Lung (tissue), 12 donors: ENCODE results near the gene ALPG. TPM values are rescaled to one million over a fixed set of nuclear protein-coding genes. Genes with fewer than 3 reads are reported as not detected.
A peak's percentile ranks its signal among the peaks of the same experiment; 100 is the strongest.
"Not testable (repeated sequence)": the region's sequence is repeated elsewhere in the genome, so short reads cannot be mapped to it uniquely, and the experiment has no call there.

Experiments
- ATAC-seq: fragments of 200-7000 bp; cut with Tn5 transposase; one replicate; pipeline ENCODE4 v1.9.1; 2020; ENCODE audit warnings: moderate number of reproducible peaks; ENCODE audit not compliant: insufficient read depth, low FRiP score
- DNase-seq, 3 donors: peaks; one replicate each; pipeline ENCODE4 v3.0.0-alpha.2; 2013 to 2017
- H3K27ac ChIP-seq, 2 donors: one replicate each; pipeline ENCODE4 v1.5.1; 2013; ENCODE audit warnings: mild to moderate bottlenecking in 2 of 2, moderate library complexity in 2 of 2, control low read depth in 1 of 2, inconsistent platforms in 1 of 2, low read depth in 1 of 2, low read length in 1 of 2
- H3K27me3 ChIP-seq, 3 donors: one replicate each; pipeline ENCODE4 v1.5.1; 2013; ENCODE audit warnings: low read length in 2 of 3; ENCODE audit not compliant: control insufficient read depth in 3 of 3, insufficient read depth in 3 of 3
- H3K36me3 ChIP-seq, 4 donors: one replicate each; pipeline ENCODE4 v1.5.1; 2013; ENCODE audit warnings: low read length in 4 of 4, mild to moderate bottlenecking in 1 of 4, moderate library complexity in 1 of 4; ENCODE audit not compliant: control insufficient read depth in 4 of 4, insufficient read depth in 4 of 4
- H3K4me1 ChIP-seq, 5 donors: one replicate each; pipeline ENCODE4 v1.5.1; 2013; ENCODE audit warnings: low read length in 5 of 5, mild to moderate bottlenecking in 2 of 5, moderate library complexity in 1 of 5; ENCODE audit not compliant: control insufficient read depth in 5 of 5, insufficient read depth in 5 of 5
- H3K4me3 ChIP-seq: one replicate; pipeline ENCODE4 v1.5.1; 2013; ENCODE audit warnings: mild to moderate bottlenecking, control low read depth, moderate library complexity
- H3K9ac ChIP-seq, 2 donors: one replicate each; pipeline ENCODE4 v1.5.1; 2013; ENCODE audit warnings: low read length in 2 of 2, control low read depth in 1 of 2; ENCODE audit not compliant: insufficient read depth in 1 of 2
- H3K9me3 ChIP-seq, 4 donors: one replicate each; pipeline ENCODE4 v1.5.1; 2013; ENCODE audit warnings: low read length in 3 of 4, mild to moderate bottlenecking in 1 of 4, moderate library complexity in 1 of 4; ENCODE audit not compliant: control insufficient read depth in 4 of 4, insufficient read depth in 3 of 4
- WGBS, 2 donors: extraction: QIAGEN DNeasy Blood & Tissue Kit; methylation state at CpG; one replicate each; pipeline ENCODE4 v1.1.7; 2013; 5-methylcytosine and 5-hydroxymethylcytosine counted together
- polyA plus RNA-seq, 2 donors: library from polyadenylated mRNA; stranded (reverse); fragments of 200-250 nt; gene quantifications; one replicate each; pipeline ENCODE4 v1.2.1, GENCODE V29; 2013
- total RNA-seq, 2 donors: library from RNA; depleted of rRNA in 1 of 2; stranded (reverse); fragments of >200 nt in 1 of 2; gene quantifications; one replicate each; pipeline ENCODE4 v1.2.1, GENCODE V29; 2014 to 2021
- TF ChIP-seq, protein P1 (sequence below): IDR thresholded peaks from 2 replicates; pipeline ENCODE4 v1.5.1; 2012; ENCODE audit warnings: mild to moderate bottlenecking; ENCODE audit errors: control extremely low read depth, extremely low read depth
- donor health status: control.
- donor health status: control.
- donor health status: Bipolar disorder and iron deficiency.
- donor health status: healthy.
- donor health status: DM: yes; HTN: yes; CAD: no.

ALPG gene
- total and polyA plus RNA-seq, 4 donors, result 0.14 to 1.2 (median 0.89) TPM

DNA sequence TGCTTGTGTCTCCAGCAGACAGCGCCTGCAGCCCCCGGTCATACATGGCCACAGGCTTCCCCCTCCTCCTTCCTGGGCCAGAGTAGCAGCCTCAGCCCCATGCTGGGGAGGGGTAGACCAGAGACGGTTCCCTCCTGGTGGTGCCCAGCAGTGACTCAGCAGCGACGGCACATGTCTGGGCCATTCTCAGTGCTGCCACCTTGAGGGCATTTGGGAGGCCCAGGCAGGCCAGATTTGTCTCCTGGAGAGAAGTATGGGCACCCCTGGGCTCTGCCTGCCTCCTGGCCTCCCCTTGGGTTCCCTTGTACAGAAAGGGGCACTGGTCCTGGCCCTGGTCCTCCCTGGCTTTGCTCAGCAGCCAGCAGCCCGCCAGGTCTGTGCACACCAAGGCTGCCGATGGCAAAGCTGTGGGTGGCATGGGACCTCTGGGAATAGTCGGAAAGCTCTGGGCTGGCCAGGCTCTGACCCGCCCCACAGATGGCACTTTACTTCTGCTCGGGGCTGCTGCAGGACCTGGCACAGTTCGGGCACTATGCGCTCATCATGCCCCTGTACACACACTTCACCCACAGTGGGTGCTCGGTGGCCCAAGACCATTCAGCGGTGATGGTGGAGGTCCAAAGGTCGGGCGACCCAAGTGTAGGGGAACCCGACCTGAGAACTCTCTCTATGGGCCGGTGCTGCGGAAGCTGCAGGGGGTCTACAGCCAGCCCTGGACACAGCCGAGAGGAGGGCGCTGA, 37.9 kb downstream of the ALPG start:
- ATAC-seq (no peak), DNase-seq (peak in 2 of 3 donors; percentile 18 to 32)
- H3K4me3 ChIP-seq, result no peak overlapping the region
- H3K9ac ChIP-seq, result no peak overlapping the region
- H3K9me3 ChIP-seq, result no peaks in the 10 kb centered on the region
- H3K4me1 ChIP-seq, result peaks cover 0 to 7% (median 0%) of the 10 kb centered on the region in 5 donors
- no peak overlapping the region for H3K27ac ChIP-seq
- no peaks in the 10 kb centered on the region for H3K27me3 ChIP-seq
- WGBS, 2 donors, result 76 to 78% methylated on average over 21 of the region's 21 CpGs
- TF ChIP-seq, protein P1, sequence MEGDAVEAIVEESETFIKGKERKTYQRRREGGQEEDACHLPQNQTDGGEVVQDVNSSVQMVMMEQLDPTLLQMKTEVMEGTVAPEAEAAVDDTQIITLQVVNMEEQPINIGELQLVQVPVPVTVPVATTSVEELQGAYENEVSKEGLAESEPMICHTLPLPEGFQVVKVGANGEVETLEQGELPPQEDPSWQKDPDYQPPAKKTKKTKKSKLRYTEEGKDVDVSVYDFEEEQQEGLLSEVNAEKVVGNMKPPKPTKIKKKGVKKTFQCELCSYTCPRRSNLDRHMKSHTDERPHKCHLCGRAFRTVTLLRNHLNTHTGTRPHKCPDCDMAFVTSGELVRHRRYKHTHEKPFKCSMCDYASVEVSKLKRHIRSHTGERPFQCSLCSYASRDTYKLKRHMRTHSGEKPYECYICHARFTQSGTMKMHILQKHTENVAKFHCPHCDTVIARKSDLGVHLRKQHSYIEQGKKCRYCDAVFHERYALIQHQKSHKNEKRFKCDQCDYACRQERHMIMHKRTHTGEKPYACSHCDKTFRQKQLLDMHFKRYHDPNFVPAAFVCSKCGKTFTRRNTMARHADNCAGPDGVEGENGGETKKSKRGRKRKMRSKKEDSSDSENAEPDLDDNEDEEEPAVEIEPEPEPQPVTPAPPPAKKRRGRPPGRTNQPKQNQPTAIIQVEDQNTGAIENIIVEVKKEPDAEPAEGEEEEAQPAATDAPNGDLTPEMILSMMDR, result no peak
- no peaks in the 10 kb centered on the region for H3K36me3 ChIP-seq

DNA sequence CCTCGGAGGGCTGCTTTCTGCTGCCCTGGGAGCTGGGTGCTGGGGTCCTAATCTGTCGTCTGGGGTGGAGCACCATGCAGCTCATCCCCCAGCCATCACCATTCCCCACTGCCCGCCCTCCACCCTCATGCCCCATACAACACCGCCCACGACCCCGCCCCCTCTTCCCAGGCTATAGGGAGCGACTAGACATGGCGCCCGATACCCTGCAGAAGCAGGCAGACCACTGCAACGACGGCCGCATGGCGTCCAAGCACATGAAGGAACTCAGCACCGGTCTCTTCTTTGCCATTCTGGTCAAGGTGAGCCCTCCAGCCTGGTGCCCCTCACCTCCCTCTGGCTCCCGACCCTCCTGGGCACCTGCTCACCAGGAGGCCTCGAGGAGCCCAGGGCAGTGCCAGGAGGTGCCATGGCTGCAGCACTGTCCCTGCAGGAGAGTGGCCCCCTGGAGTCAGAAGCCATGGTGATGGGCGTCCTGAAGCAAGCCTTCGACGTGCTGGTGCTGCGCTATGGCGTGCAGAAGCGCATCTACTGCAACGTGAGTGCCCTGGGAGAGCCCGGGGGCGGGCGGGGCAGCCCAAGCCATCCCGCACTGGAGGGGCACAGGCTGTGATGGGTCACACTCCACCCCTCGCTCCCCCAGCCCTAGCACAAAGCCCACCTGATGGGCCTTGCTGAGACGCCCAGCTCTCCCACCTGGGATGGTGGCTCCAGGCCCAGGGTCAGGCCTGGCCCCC, 38.7 kb downstream of the ALPG start:
- not testable (repeated sequence) for H3K27me3 ChIP-seq, ATAC-seq, H3K4me3 ChIP-seq, H3K27ac ChIP-seq, H3K4me1 ChIP-seq, DNase-seq, H3K9ac ChIP-seq, H3K9me3 ChIP-seq, H3K36me3 ChIP-seq
- WGBS, 2 donors, result 80 to 87% methylated on average over 22 to 26 of the region's 29 CpGs

DNA sequence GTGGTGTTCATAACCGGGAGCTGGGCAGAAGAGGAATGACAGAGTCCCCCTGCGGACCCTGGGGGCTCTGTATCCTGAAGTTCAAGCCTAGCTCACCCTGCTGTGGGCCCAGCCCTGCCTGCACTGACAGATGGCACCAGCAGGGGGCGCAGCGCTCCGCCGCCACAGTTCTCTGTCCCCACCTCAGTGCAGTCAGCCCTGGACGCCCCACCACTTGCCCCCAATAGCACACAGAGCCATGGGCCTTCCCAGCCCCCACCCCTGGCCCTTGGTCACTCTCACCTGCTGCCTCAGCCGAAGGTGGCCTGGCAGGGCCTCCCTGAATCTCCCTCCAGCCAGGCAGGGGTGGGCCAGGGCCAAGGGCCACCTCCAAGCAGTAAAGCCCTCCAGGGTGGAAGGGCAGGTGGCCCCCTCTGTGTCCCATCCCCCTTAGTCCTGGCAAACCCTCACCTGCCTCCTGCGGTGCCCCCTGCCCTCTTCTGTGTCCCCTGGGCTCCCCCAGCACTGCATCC, 39.7 kb downstream of the ALPG start:
- not testable (repeated sequence) for H3K4me3 ChIP-seq, H3K9ac ChIP-seq, H3K27me3 ChIP-seq, DNase-seq, H3K36me3 ChIP-seq, H3K27ac ChIP-seq, ATAC-seq, H3K9me3 ChIP-seq, H3K4me1 ChIP-seq
- WGBS, 2 donors, result 29 to 42% methylated on average over 3 to 7 of the region's 9 CpGs

DNA sequence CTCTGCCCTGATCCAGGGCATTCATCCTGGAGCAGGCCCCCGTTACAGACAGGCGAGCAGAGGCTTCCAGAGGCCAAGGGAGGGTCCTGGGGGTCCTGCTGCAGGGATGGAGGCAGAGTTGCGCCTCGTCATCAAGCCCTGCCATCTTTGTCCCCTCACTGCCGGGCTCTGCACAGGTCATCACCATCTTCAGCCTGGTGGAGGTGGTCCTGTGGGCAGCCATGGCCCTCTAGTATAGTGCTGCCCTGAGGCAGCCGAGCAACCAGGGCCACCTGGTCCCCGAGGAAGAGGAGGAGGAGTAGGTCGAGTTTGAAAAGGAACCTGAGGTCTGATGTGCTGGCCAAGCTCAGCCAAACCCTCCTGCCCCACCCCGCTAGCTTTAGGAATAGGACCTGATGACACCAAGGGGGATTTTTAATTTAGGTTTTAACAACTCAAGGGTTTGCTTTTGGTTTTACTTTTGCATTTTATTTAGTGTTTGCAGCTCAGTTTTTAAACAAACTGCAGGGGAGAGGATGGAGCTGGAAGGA, 40.5 kb downstream of the ALPG start:
- no peaks in the 10 kb centered on the region for H3K36me3 ChIP-seq
- peaks cover 0 to 7% (median 2%) of the 10 kb centered on the region in 5 donors for H3K4me1 ChIP-seq
- no peaks in the 10 kb centered on the region for H3K27me3 ChIP-seq
- H3K27ac ChIP-seq, result no peak overlapping the region
- no peak overlapping the region for H3K9ac ChIP-seq
- no peak overlapping the region for H3K4me3 ChIP-seq
- ATAC-seq, result no peak
- TF ChIP-seq, protein P1, result no peak
- no peaks in the 10 kb centered on the region for H3K9me3 ChIP-seq
- DNase-seq, result no peak
- WGBS, 2 donors, result 79 to 88% methylated on average over 9 of the region's 9 CpGs
